Activated T-helper 1 cell treated with anti-CD3 and anti-CD28 coated beads, Interleukin-2, amount 50 U/mL, for 16 hours (primary cell): ENCODE measurements around the gene RAC2.

Experiments
- DNase-seq, 2 donors: peaks; one replicate each; pipeline ENCODE4 v3.0.0-alpha.2; 2020; ENCODE audit warnings: low read depth in 1 of 2, low spot score in 1 of 2

RAC2 gene

DNA sequence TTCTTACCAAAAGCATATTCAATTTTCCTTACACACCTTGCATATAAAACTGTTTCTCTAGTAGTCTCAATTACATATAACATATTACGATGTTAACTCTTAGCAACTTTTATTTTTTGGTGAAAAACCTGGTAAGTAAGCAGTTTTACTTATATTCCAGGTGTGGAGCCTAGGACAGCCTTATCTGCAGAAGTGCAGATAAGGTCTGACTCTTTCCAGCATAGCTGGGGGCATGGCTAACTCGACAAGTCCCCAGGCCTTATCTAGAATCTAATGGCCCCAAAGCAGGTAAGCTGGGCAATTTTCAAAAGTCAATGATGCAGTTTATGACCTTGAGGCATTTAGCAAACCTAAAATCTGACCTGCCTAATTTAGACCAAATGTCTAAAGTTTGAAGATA lies 51.9 kb downstream of the RAC2 start:
- DNase-seq, result no peak

GRCh38 chr22:37190262-37190780 lies 53.7 kb downstream of the RAC2 start:
- DNase-seq, result no peak

- no peak for DNase-seq
Observed at GRCh38 chr22:37188901-37189466, 55.1 kb downstream of the RAC2 start.

DNA sequence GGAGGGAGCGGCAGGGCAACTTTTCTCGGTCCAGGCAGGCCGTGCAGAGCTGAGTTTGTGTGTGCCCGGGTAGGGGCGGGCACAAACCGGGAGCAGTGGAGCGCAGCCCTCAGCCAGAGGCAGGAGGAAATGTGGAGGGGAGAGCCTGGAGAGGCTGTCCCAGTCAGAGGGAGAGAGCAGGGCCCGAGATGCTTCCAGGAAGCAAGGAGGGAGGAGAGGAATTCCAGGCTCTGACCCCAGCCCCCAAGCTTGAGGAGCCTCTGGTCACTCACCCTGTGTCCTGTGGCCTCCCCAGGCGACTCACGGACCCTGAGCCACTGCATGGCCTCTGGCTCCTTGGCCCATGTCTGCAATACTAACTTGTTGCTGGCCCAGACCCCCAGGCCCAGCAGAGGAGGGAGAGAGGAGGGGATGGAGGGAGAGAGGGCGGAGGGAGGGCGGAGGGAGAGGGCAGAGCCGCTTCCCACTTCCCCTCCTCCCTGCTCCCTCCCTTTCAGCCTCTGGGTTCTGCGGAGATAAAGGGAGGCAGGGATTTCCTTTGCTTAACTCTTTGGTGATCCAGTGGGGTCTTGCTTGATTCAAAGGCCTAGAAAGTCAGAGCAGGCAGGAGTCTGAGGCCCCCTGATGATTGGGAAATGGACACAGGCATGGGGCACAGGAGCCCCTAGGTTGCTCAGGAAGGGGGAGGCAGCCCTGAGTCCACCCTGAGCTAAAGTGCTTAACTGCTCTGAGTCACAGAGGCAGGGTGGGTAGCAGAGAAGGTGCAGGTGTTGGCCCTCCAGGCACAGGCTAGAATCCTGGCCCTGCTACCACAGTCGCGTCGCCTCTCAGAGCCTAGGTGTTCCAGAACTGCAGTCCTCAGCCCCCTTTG lies 55.9 kb downstream of the RAC2 start, which contains the start of gene C1QTNF6:
C1QTNF6 (minus strand) TSS at position 357 of the 871 bp plus-strand sequence; CDS start at position 323, 34 bp downstream.
- DNase-seq, result no peak

DNA sequence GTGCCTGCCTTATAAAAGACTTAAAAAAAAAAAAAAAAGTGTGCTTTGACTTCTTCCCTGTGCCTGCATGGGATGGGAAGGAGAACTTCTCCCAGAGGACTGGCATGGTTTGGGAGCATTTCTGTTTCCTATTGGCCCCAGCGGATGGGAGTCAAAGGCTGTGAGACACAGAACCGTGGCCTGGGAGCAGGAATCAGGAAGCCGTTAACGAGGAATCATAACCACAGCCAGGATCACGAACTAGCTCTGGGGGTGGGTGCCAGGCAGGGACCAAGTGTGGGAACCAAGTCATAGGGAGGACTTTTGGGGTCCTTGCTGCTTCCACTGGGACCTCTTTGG lies 56.5 kb downstream of the RAC2 start:
- DNase-seq, result no peak

DNA sequence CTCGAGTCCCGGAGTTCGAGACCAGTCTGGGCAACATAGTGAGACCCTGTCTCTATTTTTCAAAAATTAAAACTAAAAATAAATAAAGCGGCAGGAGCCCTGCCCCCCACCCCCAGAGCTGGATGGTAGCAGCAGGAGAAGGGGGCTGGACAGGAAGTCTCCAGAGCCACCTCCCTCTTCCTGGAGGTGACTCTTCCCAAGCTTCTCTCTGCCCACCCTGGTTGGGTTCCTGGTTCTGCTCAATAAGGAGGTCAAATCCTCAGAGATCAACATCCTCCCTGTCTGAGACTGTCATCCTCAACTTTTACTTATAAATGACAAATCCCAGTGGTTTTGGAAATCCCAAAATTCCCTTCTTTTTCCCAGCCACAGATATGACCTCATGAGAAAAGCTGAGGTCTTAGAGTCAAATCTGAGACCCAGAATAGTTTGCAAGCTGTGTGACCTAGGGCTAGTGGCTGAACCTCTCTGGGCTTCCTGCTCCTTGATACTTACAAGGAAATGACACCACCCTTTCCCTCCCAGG lies 57.0 kb downstream of the RAC2 start:
- DNase-seq, result no peak

GRCh38 chr22:37186228-37186996 lies 57.7 kb downstream of the RAC2 start:
- no peak for DNase-seq

GRCh38 chr22:37185646-37186227 lies 58.3 kb downstream of the RAC2 start:
- DNase-seq, result no peak

GRCh38 chr22:37184816-37185541 lies 59.1 kb downstream of the RAC2 start:
- DNase-seq, result no peak

- DNase-seq, result no peak
Observed at GRCh38 chr22:37184380-37184755, 59.7 kb downstream of the RAC2 start.

DNA sequence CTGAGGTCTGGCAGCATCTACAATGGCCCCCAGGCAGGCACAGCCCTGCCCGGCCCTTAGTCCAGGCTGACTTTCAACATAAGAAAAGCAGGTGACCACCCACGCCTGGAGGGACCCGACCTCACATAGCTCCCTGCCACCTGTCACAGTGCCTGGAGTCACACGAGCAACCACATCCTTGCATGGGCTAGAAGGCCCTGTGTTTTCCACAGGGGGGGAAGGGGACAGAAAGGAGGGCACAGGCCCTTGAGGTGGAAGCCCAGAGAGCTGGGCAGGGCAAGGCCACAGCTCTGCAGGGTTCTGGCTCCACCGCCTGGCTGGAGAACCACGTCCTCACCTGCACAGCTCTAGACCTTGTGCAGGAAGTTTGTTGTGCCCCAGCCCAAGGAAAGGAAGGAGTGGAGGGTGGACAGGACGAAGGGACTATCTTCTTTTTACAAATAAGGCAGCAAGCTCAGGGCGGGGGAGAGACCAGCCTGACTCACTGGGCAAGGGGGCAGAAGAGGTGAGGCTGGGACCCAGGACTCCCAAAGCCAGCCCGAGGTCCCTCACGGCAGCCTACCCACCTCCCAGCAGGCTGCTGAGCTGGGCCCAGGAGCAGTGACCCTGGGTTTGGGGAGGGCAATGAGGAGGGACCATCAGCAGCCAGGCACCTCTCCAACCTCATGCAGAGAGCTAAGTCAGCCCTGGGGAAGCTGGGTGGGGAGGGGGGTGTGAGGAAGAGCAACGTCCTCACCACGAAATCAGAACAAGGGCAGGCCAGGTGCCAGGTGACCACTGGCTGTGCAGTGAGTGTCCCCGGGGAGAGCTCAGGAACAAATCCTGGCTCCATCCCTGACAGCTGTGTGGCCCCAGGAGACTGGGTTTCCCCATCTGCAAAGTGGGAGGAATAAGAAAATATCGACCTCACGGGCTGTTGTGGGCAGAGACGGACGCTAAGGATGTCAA lies 60.4 kb downstream of the RAC2 start:
- DNase-seq, result no peak

DNA sequence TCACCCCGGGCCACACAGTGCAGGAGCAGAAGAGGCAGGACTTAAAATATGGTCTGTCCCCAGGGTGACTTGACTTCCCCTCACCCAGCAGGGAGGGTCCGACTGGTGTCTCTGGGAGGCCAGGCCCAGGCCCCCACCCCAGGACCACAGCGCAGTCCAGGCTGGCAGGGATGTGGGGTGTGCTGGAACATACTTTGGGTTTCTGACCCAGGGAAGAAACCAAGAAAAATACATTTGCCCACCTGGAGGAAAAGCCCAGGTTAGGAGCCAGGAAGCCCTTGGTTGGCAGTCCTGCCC lies 61.2 kb downstream of the RAC2 start:
- DNase-seq, result no peak

DNA sequence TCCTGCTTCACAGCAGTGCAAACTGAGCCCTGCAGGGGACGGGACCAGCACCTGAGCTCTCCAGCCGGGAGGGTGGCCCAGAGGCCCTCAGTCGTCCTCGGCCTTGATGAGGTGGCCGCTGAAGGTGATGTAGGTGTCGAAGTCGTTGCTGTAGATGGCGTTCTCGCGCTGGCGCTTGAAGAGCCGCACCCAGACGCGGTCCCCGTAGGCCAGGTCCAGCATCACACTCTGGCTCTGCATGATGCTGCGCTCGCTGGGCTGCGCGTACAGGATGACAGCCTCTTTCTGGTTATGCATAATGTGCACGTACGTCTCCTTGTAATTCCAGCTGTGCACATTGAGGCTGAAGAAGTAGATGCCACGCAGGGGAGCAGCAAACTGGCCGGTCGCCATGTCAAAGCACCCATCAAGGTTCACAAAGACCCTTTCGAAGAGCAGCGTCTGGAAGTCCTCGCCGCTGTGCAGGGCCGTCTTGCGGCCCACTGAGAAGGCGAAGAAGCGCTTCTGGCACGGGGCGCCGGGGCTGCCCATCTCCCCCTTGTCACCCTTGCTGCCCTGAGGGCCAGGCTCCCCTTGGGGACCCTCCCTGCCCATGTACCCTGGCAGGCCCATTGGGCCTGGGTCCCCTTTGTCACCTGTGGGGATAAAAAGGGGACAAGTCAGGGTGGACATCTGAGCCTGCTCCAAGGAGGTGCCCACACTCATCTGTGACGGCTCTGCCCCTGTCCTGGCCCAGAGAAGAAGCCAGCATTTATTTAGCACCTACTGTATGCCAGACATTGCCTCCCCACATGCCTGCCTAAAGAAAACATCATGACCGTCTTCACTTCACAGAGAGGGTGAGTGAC lies 61.7 kb downstream of the RAC2 start:
- DNase-seq, result no peak

DNA sequence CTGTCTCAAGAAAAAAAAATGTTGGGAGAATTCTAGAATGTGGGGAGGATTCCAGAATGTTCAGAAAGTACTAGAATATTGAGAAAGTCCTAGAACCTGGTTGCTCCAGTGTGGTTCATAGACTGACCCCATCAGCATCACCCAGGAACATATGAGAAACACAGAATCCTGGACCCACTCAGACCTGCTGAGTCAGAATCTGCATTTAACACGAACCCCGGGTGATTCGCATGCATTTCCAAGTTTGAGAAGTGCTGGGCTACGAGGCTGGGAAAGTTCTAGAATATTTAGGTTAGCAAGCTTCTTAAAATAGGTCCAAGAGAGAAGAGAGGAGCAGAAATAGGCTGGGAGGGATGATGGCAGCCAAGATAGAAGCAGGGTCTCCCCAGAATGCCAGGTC lies 62.4 kb downstream of the RAC2 start:
- DNase-seq, result no peak

DNA sequence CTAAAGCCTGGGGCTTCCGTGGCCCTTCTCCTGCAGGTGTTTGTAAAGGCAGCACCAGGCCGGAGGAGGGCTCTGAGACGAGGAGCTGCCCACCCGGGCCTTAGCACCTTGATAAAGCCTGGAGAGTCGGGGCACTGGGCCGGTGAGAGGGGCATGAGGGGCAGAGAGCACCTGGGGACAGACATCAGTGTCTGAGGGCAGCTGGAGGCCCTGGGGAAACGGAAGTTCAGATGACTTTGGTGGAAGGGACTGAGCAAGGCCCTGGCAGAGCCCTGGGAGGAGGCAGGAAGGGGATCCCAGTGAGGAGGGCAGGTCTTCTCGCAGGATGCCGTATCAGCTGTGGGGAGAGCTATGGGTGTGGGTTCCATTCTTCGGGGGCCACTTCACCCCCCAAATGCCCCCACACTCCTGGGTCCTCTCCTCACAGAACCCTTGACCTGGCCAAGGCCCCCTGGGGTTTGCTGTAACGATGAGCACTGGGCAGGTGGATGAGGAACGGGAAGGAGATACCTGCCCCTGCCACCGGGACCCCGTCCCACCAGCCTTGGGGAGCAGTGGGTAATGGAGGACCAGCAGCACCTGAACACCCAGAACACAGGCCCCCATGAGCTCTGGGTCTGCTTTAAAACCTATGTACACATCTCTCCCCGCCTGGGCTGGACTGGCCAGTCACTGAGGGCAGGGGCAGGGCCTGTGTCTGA lies 63.4 kb downstream of the RAC2 start:
- DNase-seq, result no peak

DNA sequence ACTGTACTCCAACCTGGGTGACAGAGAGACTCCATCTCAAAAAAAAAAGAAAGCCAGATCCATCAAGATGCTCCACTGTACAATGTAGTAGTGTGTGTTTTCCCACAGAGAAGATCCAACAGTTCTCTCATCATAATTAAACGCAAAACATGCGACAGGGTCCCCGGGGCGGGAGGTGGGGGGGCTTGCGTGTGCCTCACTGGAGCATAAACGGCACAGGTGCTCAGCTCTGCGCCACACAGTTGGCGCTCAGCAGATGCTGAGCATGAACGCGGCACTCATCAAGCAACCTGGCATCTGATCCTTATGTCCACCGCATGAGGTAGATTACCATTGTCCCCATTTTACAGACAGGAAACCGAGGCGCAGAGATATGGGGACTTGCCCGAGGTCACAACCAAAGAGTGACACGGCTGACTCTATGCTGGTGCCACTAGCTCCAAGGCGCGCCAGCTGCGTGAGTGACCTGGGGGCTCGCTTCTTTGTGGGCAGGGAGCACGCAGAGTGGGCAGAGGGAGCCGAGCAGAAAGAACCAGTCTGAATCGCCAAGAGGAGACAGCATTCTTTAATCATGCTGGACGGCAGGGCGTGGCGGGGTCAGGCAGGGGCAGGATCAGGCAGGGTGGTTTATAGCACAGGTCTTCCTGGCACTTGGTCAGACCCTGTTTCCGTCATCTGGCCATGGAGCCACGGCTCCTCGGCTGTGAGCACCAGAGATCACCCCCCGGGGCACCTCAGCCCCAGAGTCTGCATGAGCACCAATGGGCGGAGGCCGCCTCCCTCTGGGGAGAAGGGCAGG lies 64.2 kb downstream of the RAC2 start:
- DNase-seq, result no peak

GRCh38 chr22:37179126-37179470 lies 65.0 kb downstream of the RAC2 start:
- no peak for DNase-seq
